A549 (cell line): ENCODE data around the gene XPO5. TPM values are rescaled to one million over a fixed set of nuclear protein-coding genes. Genes with fewer than 3 reads are reported as not detected.

Experiments
- ATAC-seq, 2 experiments: fragments of 200-7000 bp in 1 of 2; fragments of >200 bp in 1 of 2; cut with Nextera tagmentation in 1 of 2; cut with Tn5 transposase in 1 of 2; 3 replicates each; pipeline versions ENCODE4 v1.8.0 to v1.9.1; 2018 to 2020; ENCODE audit warnings: mild to moderate bottlenecking in 1 of 2, moderate library complexity in 1 of 2
- CTCF ChIA-PET: fragments of 300-600 bp; sonication (Branson Sonifier 250); formaldehyde crosslinking; extraction: SDS; loops from one replicate; lab custom pipeline; 2021; ENCODE audit warnings: antibody characterized with exemption, inconsistent platforms; lab: Yijun Ruan, JAX
- POLR2A ChIA-PET: fragments of 350-600 bp; formaldehyde crosslinking; extraction: SDS; loops from one replicate; lab custom pipeline; 2021; ENCODE audit warnings: antibody characterized with exemption, inconsistent platforms; lab: Yijun Ruan, JAX
- DNase-seq, 2 experiments: peaks; one replicate each; pipeline versions ENCODE4 v3.0.0 to v3.0.0-alpha.2; 2011 to 2016; ENCODE audit warnings: low read depth in 1 of 2, low spot score in 1 of 2
- FAIRE-seq: peaks from 2 replicates; lab custom pipeline; 2011; peaks lifted over from hg19 to GRCh38; lab: Jason Lieb, UNC
- H3K27ac ChIP-seq, 2 experiments: fragments of >200 bp; sonication (Bioruptor Twin); formaldehyde crosslinking; 3 replicates each; pipeline ENCODE4 v1.5.1; 2016 to 2017
- H3K4me1 ChIP-seq: fragments of >200 bp; sonication (Bioruptor Twin); formaldehyde crosslinking; 3 replicates; pipeline ENCODE4 v1.6.1; 2016
- H3K4me2 ChIP-seq: fragments of >200 bp; sonication (Bioruptor Twin); formaldehyde crosslinking; 3 replicates; pipeline ENCODE4 v1.6.1; 2016
- H3K4me3 ChIP-seq: fragments of >200 bp; sonication (Bioruptor Twin); formaldehyde crosslinking; 3 replicates; pipeline ENCODE4 v1.5.1; 2016
- H3K9me3 ChIP-seq: fragments of >200 bp; sonication (Bioruptor Twin); formaldehyde crosslinking; 3 replicates; pipeline ENCODE4 v1.6.1; 2016
- BCL3 ChIP-seq: fragments of >200 bp; sonication (Bioruptor Twin); formaldehyde crosslinking; IDR thresholded peaks from 3 replicates; pipeline ENCODE4 v1.6.1; 2016
- BHLHE40 ChIP-seq: IDR thresholded peaks from 2 replicates; pipeline ENCODE4 v1.6.1; 2012; ENCODE audit warnings: low read depth, low read length, inconsistent platforms
- CBX8 ChIP-seq: fragments of 200-600 bp; sonication (generic); IDR thresholded peaks from 2 replicates; pipeline ENCODE4 v1.6.1; 2016
- E2F6 ChIP-seq: IDR thresholded peaks from 2 replicates; pipeline ENCODE4 v1.6.1; 2012; ENCODE audit warnings: low read depth, borderline replicate concordance
- EP300 ChIP-seq, 2 experiments: fragments of >200 bp; sonication (Bioruptor Twin); formaldehyde crosslinking; IDR thresholded peaks; 2 replicates in 1 of 2; 3 replicates in 1 of 2; pipeline ENCODE4 v1.6.1; 2016 to 2017
- ESRRA ChIP-seq: fragments of 150-350 bp; IDR thresholded peaks from 2 replicates; pipeline ENCODE4 v1.6.1; 2014; ENCODE audit warnings: mild to moderate bottlenecking, low read length, borderline replicate concordance
- FOSB ChIP-seq: fragments of 250-450 bp; sonication (Bioruptor Pico); IDR thresholded peaks from 2 replicates; pipeline ENCODE4 v1.5.0; 2020; ENCODE audit warnings: mild to moderate bottlenecking, moderate library complexity
- FOXS1 ChIP-seq: fragments of 250-450 bp; sonication (Bioruptor Pico); IDR thresholded peaks from 2 replicates; pipeline ENCODE4 v1.5.0; 2020; ENCODE audit warnings: mild to moderate bottlenecking, moderate library complexity
- HDAC2 ChIP-seq: fragments of 200-600 bp; sonication (generic); IDR thresholded peaks from 2 replicates; pipeline ENCODE4 v1.6.1; 2016
- HOXA7 ChIP-seq: fragments of 250-450 bp; sonication (Bioruptor Pico); IDR thresholded peaks from 2 replicates; pipeline ENCODE4 v1.5.0; 2020; ENCODE audit warnings: mild to moderate bottlenecking, moderate library complexity
- JUN ChIP-seq, 2 experiments: fragments of >200 bp; sonication (Bioruptor Twin); formaldehyde crosslinking; IDR thresholded peaks; 2 replicates in 1 of 2; 3 replicates in 1 of 2; pipeline ENCODE4 v1.6.1; 2016 to 2017
- KDM1A ChIP-seq: fragments of 200-600 bp; sonication (generic); IDR thresholded peaks from 2 replicates; pipeline ENCODE4 v1.6.1; 2016; ENCODE audit warnings: low read depth, mild to moderate bottlenecking
- MAFK ChIP-seq: fragments of 450-650 bp; IDR thresholded peaks from 2 replicates; pipeline ENCODE4 v1.6.1; 2014; ENCODE audit not compliant: partially characterized antibody
- MYC ChIP-seq: IDR thresholded peaks from 2 replicates; pipeline ENCODE4 v1.6.1; 2012; ENCODE audit warnings: mild to moderate bottlenecking, inconsistent platforms, low read length, improper control_type of control experiment, borderline replicate concordance
- NPAS2 ChIP-seq: fragments of 250-450 bp; sonication (Bioruptor Pico); IDR thresholded peaks from 2 replicates; pipeline ENCODE4 v1.8.0; 2022; ENCODE audit warnings: mild to moderate bottlenecking, moderate library complexity, borderline replicate concordance
- NR3C1 ChIP-seq: fragments of >200 bp; sonication (Bioruptor Twin); formaldehyde crosslinking; IDR thresholded peaks from 3 replicates; pipeline ENCODE4 v1.6.1; 2017
- POLR2A ChIP-seq: IDR thresholded peaks from 2 replicates; pipeline ENCODE4 v1.6.1; 2012; ENCODE audit warnings: mild to moderate bottlenecking, low read length
- RCOR1 ChIP-seq: fragments of 150-350 bp; IDR thresholded peaks from 2 replicates; pipeline ENCODE4 v1.6.1; 2014; ENCODE audit warnings: antibody characterized with exemption, low read length, low read depth
- TFCP2L1 ChIP-seq: fragments of 250-450 bp; sonication (Bioruptor Pico); IDR thresholded peaks from 2 replicates; pipeline ENCODE4 v1.5.0; 2021; ENCODE audit warnings: mild to moderate bottlenecking
- USF2 ChIP-seq: fragments of 450-650 bp; IDR thresholded peaks from 2 replicates; pipeline ENCODE4 v1.6.1; 2014; ENCODE audit warnings: antibody characterized with exemption
- ZFP36 ChIP-seq: fragments of 450-650 bp; IDR thresholded peaks from 2 replicates; pipeline ENCODE4 v1.6.1; 2014; ENCODE audit warnings: borderline replicate concordance; ENCODE audit not compliant: partially characterized antibody
- ZNF302 ChIP-seq: fragments of 250-450 bp; sonication (Bioruptor Pico); IDR thresholded peaks from 2 replicates; pipeline ENCODE4 v1.9.0; 2021; ENCODE audit warnings: inconsistent platforms, mild to moderate bottlenecking, moderate library complexity
- WGBS: methylation state at CpG from one replicate; pipeline ENCODE4 v1.1.6; 2017; ENCODE audit errors: missing lambda C conversion rate; 5-methylcytosine and 5-hydroxymethylcytosine counted together
- polyA plus RNA-seq, 4 experiments: library from polyadenylated mRNA; depleted of rRNA in 3 of 4; stranded (reverse); fragments of >200 nt; fragmentation: RNase III in 1 of 4; extraction: RNeasy Plus Mini Kit Qiagen cat#74134 plus additional on column Dnase treatment in 1 of 4; gene quantifications; 2 replicates in 3 of 4; 3 replicates in 1 of 4; pipeline ENCODE4 v1.2.3, GENCODE V29; 2011 to 2017
- TF ChIP-seq, protein P1 (sequence below): fragments of >200 bp; sonication (Bioruptor Twin); formaldehyde crosslinking; IDR thresholded peaks from 3 replicates; pipeline ENCODE4 v1.5.1; 2016

The XPO5 gene
- polyA plus RNA-seq, 2 of the 4 experiments (the other 2 are of a cell fraction) = 24.8 to 51.0 TPM

DNA sequence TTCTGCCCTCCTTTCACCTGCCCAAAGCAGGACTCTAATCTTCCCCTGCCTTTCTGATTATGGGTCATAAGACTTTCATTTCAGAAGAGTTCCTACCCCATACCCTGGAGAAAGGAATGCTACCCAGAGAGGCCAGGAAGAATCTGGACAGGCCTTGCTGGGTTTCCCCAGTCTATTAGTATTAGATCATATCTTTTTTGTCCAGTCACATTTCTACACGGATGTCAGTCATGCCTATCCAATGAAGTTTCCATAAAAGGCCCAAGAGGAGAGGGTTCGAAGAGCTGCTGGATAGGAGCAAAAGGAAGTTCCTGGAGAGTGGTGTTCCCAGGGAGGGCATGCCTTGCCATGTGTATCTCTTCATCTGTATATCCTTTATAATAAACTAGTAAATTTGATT lies 3.3 kb upstream of the XPO5 start:
- H3K27ac ChIP-seq = no peak overlapping the region
- CTCF ChIA-PET = no interaction called here

GRCh38 chr6:43578748-43579147 lies 2.9 kb upstream of the XPO5 start:
- no peak for ATAC-seq
- CTCF ChIA-PET = no interaction called here
- H3K27ac ChIP-seq = no peak overlapping the region
- POLR2A ChIA-PET = no interaction called here
- TF ChIP-seq ESRRA (no peak), BHLHE40 (no peak), USF2 (no peak), EP300 (IDR thresholded peaks at IDR 0.05) (no peak)
- no peak overlapping the region for H3K4me3 ChIP-seq
- peaks cover 27% of the 10 kb centered on the region; the same call in 2 of the 3 replicates for H3K4me1 ChIP-seq
- 0 out of 3 replicates have a peak overlapping the region, but pooled peaks have one; percentile 90 for H3K4me2 ChIP-seq
- FAIRE-seq = no peak
- H3K9me3 ChIP-seq = no peaks in the 10 kb centered on the region
- WGBS = 93% methylated on average over 3 of the region's 3 CpGs
- no peak for DNase-seq

More for the DNA sequence above, 3.3 kb upstream of the XPO5 start:
- TF ChIP-seq BCL3 = no peak
- TF ChIP-seq NR3C1 = no peak
- no peak for TF ChIP-seq NPAS2
- TF ChIP-seq JUN (IDR thresholded peaks at IDR 0.05) = no peak
- no peak for TF ChIP-seq MAFK
- no peak for TF ChIP-seq HDAC2
- no peak for TF ChIP-seq BHLHE40
- TF ChIP-seq ZFP36 = no peak
- no peak for TF ChIP-seq MYC
- no peak for TF ChIP-seq POLR2A
- no peak for TF ChIP-seq CBX8
- TF ChIP-seq RCOR1 = no peak
- TF ChIP-seq FOSB = no peak
- no peak for TF ChIP-seq TFCP2L1 (CRISPR knock-in tag)
- TF ChIP-seq KDM1A = no peak
- no peak for TF ChIP-seq E2F6
- TF ChIP-seq, protein P1, sequence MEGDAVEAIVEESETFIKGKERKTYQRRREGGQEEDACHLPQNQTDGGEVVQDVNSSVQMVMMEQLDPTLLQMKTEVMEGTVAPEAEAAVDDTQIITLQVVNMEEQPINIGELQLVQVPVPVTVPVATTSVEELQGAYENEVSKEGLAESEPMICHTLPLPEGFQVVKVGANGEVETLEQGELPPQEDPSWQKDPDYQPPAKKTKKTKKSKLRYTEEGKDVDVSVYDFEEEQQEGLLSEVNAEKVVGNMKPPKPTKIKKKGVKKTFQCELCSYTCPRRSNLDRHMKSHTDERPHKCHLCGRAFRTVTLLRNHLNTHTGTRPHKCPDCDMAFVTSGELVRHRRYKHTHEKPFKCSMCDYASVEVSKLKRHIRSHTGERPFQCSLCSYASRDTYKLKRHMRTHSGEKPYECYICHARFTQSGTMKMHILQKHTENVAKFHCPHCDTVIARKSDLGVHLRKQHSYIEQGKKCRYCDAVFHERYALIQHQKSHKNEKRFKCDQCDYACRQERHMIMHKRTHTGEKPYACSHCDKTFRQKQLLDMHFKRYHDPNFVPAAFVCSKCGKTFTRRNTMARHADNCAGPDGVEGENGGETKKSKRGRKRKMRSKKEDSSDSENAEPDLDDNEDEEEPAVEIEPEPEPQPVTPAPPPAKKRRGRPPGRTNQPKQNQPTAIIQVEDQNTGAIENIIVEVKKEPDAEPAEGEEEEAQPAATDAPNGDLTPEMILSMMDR = no peak
- TF ChIP-seq FOXS1 (CRISPR knock-in tag) = no peak
- no peak for TF ChIP-seq ZNF302 (CRISPR knock-in tag)
- no peak for TF ChIP-seq HOXA7
- WGBS = 75% methylated on average over 2 of the region's 2 CpGs
- H3K4me2 ChIP-seq = peak overlapping the region; percentile 5; the same call in 1 of the 3 replicates
- H3K4me3 ChIP-seq = no peak overlapping the region
- H3K4me1 ChIP-seq = peaks cover 27% of the 10 kb centered on the region; the same call in 2 of the 3 replicates
- POLR2A ChIA-PET = no interaction called here
- H3K9me3 ChIP-seq = no peaks in the 10 kb centered on the region
- FAIRE-seq = no peak
- no peak for DNase-seq
- ATAC-seq = no peak
